Karpas-422 (cell line): ENCODE data around the gene SMYD3. TPM values are rescaled to one million over a fixed set of nuclear protein-coding genes. Genes with fewer than 3 reads are reported as not detected.

Source experiments
- DNase-seq: peaks from one replicate; pipeline ENCODE4 v3.0.0-alpha.2; 2015
- H2AFZ ChIP-seq: fragments of 200-600 bp; sonication (generic); 2 replicates; pipeline ENCODE4 v1.6.1; 2014; ENCODE audit warnings: antibody characterized with exemption, low read length, mixed read lengths
- H3K27ac ChIP-seq: fragments of 200-600 bp; sonication (generic); 2 replicates; pipeline ENCODE4 v1.5.1; 2014; ENCODE audit warnings: mild to moderate bottlenecking, low read length, moderate library complexity
- H3K27me3 ChIP-seq: fragments of 200-600 bp; sonication (generic); 2 replicates; pipeline ENCODE4 v1.6.1; 2014; ENCODE audit warnings: low read length, mixed read lengths
- H3K36me3 ChIP-seq: fragments of 200-600 bp; sonication (generic); 2 replicates; pipeline ENCODE4 v1.6.1; 2014; ENCODE audit warnings: low read length, mixed read lengths; ENCODE audit not compliant: insufficient read depth
- H3K4me1 ChIP-seq: fragments of 200-600 bp; sonication (generic); 2 replicates; pipeline ENCODE4 v1.6.1; 2014; ENCODE audit warnings: mild to moderate bottlenecking, low read length, mixed read lengths
- H3K4me2 ChIP-seq: fragments of 200-600 bp; sonication (generic); 2 replicates; pipeline ENCODE4 v1.6.1; 2014; ENCODE audit warnings: low read length, low read depth, mild to moderate bottlenecking; ENCODE audit not compliant: poor library complexity, severe bottlenecking
- H3K4me3 ChIP-seq: fragments of 200-600 bp; sonication (generic); 2 replicates; pipeline ENCODE4 v1.5.1; 2014; ENCODE audit warnings: mild to moderate bottlenecking, antibody characterized with exemption, low read length, mixed read lengths
- H3K79me2 ChIP-seq: fragments of 200-600 bp; sonication (generic); 2 replicates; pipeline ENCODE4 v1.6.1; 2014; ENCODE audit warnings: mild to moderate bottlenecking, low read length, mixed read lengths
- H3K9ac ChIP-seq: fragments of 200-600 bp; sonication (generic); 2 replicates; pipeline ENCODE4 v1.6.0; 2014; ENCODE audit warnings: low read length
- H3K9me2 ChIP-seq: fragments of 200-600 bp; sonication (generic), shearing (Covaris generic); replicated peaks from 2 replicates; pipeline ENCODE4 v1.6.0; 2014; ENCODE audit warnings: mild to moderate bottlenecking, low read length, moderate library complexity; ENCODE audit not compliant: insufficient read depth
- H3K9me3 ChIP-seq: fragments of 300-700, 200-600 bp; sonication (generic); 2 replicates; pipeline ENCODE4 v1.6.1; 2014; ENCODE audit warnings: low read length, mixed read lengths
- H4K20me1 ChIP-seq: fragments of 200-600 bp; sonication (generic); 2 replicates; pipeline ENCODE4 v1.6.1; 2014; ENCODE audit warnings: mild to moderate bottlenecking, antibody characterized with exemption, low read length, low read depth; ENCODE audit not compliant: insufficient read depth
- total RNA-seq: library from RNA; depleted of rRNA; stranded (reverse); fragments of >200 nt; shearing (Covaris generic); gene quantifications from 2 replicates; pipeline ENCODE4 v1.2.3, GENCODE V29; 2014; ENCODE audit warnings: low replicate concordance

The SMYD3 gene
- total RNA-seq, 1 experiment from 2014 or later: 67.1 TPM

DNA sequence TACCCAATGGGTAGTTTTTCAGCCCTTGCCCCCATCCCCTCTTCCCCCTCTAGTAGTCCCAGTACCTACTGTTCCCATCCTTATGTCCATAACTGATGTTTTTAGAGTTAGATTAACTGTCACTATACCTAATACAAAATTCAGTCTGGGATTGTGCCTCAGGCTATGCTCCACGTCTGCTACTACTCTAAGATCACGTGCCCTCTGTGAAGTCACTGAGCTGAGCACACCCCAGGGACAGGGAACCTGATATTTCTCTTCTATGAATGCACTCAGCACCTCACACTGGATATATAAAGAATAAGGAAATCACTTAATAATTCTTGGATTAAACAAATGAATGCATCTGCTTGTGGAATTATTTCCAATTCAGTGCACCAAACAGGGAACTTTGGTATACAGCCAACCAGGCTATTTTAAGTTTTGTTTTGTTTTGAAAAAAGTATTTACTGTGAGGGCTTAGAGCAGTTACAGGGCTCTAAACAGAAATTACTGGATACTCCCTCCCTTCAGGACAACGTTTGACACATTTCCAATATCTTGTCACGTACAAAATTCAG is 307.9 kb downstream of the SMYD3 start:
- Histone ChIP-seq H3K4me3 (no peak overlapping the region), H3K4me1 (peaks cover 41% of the 10 kb centered on the region), H4K20me1 (no peaks in the 10 kb centered on the region), H3K4me2 (peak overlapping the region; percentile 25), H3K79me2 (peaks cover 59% of the 10 kb centered on the region), H3K9me3 (no peaks in the 10 kb centered on the region), H3K36me3 (no peaks in the 10 kb centered on the region), H2AFZ (no peak overlapping the region), H3K27me3 (no peaks in the 10 kb centered on the region), H3K9ac (no peak overlapping the region), H3K9me2 (no peaks in the 10 kb centered on the region), H3K27ac (peak overlapping the region; percentile 53)
- DNase-seq: peak; percentile 59

DNA sequence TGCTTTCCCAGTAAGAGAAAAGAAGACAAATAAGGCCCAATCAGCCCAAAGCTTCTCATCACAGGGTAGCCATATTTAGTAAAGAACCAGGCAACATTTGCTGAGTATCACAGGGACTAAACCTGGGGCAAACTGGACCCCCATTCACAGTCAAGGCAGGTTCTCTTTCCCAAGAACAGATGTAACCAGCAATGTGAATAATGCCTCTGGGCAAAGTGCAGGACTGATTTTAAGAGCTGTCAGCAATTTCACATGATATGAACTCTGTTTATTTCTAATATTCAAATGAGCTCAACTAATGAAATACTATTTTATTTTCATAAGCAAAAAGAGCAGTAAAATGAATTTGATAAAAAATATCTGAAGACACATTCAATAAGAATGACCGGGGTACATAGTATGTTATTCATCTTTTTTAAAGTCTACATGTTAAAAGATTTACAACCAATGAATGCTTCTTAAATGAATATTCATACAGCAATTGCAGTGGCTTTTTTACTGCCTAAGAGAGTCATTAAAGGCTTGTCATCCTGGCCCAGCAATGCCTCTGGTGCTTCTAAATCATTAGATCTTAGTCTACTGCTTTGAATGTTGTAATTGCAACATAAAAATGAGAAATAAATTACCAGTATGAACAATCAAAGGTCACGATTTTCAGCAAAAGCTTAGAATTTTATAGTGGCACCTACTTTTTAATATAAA is 308.8 kb downstream of the SMYD3 start:
- Histone ChIP-seq H3K9me2 (no peaks in the 10 kb centered on the region), H3K27ac (peak overlapping the region; percentile 53; the same call in 1 of the 2 replicates), H3K79me2 (peaks cover 59% of the 10 kb centered on the region), H3K9me3 (no peaks in the 10 kb centered on the region), H3K4me1 (peaks cover 40% of the 10 kb centered on the region), H3K9ac (no peak overlapping the region), H3K4me3 (no peak overlapping the region), H3K27me3 (no peaks in the 10 kb centered on the region), H4K20me1 (no peaks in the 10 kb centered on the region), H3K4me2 (no peak overlapping the region), H2AFZ (no peak overlapping the region), H3K36me3 (no peaks in the 10 kb centered on the region)
- DNase-seq: no peak

DNA sequence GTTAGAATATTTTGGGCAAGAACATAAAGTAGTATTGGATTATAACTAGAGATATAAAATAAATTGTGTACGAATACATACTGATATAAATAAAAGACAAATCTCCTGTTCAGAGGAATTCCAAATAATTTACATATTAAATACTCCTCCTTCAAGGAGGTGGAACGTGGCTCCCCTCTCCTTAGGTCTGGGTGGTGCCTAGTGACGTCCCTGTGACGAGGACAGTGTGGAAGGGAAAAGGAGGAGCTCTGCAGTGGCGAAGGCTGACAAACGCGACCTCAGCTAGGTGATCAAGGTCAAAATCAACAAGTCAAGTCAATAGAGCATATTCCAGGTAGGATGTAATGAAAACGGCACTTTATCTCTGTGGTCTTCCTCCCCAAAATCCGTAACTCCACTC is 310.0 kb downstream of the SMYD3 start:
- Histone ChIP-seq H2AFZ (no peak overlapping the region), H3K9ac (no peak overlapping the region), H3K27ac (no peak overlapping the region), H3K27me3 (no peaks in the 10 kb centered on the region), H3K4me1 (peaks cover 40% of the 10 kb centered on the region), H3K4me2 (no peak overlapping the region), H3K4me3 (no peak overlapping the region), H3K9me3 (no peaks in the 10 kb centered on the region), H4K20me1 (no peaks in the 10 kb centered on the region), H3K79me2 (peaks cover 62% of the 10 kb centered on the region), H3K9me2 (no peaks in the 10 kb centered on the region), H3K36me3 (no peaks in the 10 kb centered on the region)
- DNase-seq: no peak

DNA sequence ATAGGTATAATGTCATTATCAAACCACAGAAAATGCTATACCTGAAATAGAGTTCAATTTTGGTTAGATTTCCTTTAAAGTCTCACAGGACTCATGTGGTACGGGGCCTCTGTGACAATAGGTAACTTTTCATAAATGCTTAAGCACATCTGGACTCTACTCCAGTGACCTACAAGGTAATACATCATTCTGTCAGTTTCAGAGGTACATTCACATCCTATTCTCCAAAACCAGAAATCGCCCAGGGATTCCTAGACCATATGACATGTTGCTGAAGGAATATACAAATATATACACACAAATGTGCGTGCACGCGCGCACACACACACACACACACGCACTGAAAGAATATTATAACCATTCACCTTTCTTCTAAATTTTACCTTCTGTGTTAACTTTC is 311.8 kb downstream of the SMYD3 start:
- Histone ChIP-seq H3K4me1 (peaks cover 40% of the 10 kb centered on the region), H2AFZ (no peak overlapping the region), H3K9me2 (no peaks in the 10 kb centered on the region), H4K20me1 (no peaks in the 10 kb centered on the region), H3K9me3 (no peaks in the 10 kb centered on the region), H3K27ac (peak overlapping the region; percentile 29; the same call in 1 of the 2 replicates), H3K4me2 (no peak overlapping the region), H3K9ac (no peak overlapping the region), H3K27me3 (no peaks in the 10 kb centered on the region), H3K4me3 (no peak overlapping the region), H3K79me2 (peaks cover 57% of the 10 kb centered on the region), H3K36me3 (no peaks in the 10 kb centered on the region)
- DNase-seq: no peak

DNA sequence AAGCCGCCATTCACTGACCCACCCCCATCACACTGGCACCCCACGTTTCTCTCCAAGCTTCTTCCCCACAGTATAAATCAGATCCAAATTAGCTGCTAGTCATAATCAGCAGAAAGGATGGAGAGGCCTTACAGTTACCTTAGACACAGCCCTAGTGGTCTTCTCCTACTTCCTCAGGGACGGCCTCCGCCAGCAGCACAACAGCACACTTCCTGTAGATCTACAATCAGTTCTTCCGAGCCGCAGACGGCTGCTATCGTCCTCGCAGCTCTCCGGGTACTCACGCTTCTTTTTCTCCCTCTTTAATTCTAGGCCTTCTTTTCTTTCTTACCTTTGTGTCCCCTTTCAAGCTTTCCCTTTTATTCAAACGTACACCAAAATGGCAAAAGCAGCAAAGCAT is 313.5 kb downstream of the SMYD3 start:
- Histone ChIP-seq H3K4me1 (peaks cover 25% of the 10 kb centered on the region), H3K36me3 (no peaks in the 10 kb centered on the region), H2AFZ (no peak overlapping the region), H3K9ac (no peak overlapping the region), H3K4me3 (no peak overlapping the region), H3K4me2 (no peak overlapping the region), H3K79me2 (peaks cover 47% of the 10 kb centered on the region), H4K20me1 (no peaks in the 10 kb centered on the region), H3K27ac (no peak overlapping the region), H3K9me3 (no peaks in the 10 kb centered on the region), H3K27me3 (no peaks in the 10 kb centered on the region), H3K9me2 (no peaks in the 10 kb centered on the region)
- DNase-seq: no peak

DNA sequence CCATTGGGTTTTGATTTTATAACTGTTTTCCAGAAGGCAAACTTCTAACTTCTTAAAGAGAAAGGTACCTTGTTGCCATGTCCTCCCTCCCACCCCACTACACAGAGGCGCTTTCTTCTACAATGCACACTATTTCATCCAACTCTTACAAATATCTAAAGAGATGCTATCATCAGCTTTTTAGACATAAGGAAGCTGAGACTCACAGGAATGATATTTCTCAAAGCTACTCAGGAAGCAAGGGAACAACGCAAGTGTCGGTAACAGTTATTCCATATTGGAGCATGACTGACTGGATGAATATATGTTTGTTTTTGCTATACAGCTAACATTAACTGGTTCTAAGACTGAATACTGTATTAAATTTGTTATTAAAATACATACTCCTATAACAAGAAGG is 318.0 kb downstream of the SMYD3 start:
- H3K4me2 ChIP-seq: no peak overlapping the region
- H3K27ac ChIP-seq: no peak overlapping the region
- H3K9me3 ChIP-seq: no peaks in the 10 kb centered on the region
- H3K4me3 ChIP-seq: no peak overlapping the region
- 0 out of 2 replicates have a peak, but pooled peaks cover 10% of the 10 kb centered on the region for H3K79me2 ChIP-seq
- H3K9ac ChIP-seq: no peak overlapping the region
- no peaks in the 10 kb centered on the region for H3K9me2 ChIP-seq
- H3K36me3 ChIP-seq: no peaks in the 10 kb centered on the region
- no peaks in the 10 kb centered on the region for H4K20me1 ChIP-seq
- H3K4me1 ChIP-seq: no peaks in the 10 kb centered on the region
- H2AFZ ChIP-seq: no peak overlapping the region
- no peaks in the 10 kb centered on the region for H3K27me3 ChIP-seq
- no peak for DNase-seq

DNA sequence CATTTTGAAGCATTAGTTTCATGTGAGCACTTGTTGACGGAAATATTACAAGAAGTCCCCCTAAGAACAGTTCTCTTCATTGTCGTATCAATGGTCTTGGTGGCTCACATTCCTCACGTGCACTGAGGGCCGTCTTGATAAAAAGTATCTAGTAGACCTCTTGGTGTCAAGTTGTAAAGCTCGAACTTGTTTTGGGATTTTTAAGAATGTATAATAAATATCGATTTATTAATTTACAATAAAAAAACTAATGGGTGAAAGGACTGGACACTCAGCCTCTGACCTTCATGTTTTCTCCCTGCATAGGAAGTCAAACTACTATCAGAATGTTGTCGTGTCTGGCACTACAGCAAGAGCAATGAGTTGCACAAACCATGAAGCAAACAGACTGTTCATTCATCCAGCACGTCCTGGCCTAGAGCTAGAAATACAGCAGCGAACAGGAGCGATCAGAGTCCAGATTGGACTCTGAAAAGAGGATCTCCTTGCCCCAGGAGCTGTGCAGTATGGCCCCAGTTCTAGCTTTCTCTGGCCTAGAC is 319.2 kb downstream of the SMYD3 start:
- Histone ChIP-seq H3K4me3 (no peak overlapping the region), H3K9me3 (no peaks in the 10 kb centered on the region), H4K20me1 (no peaks in the 10 kb centered on the region), H3K9ac (no peak overlapping the region), H3K36me3 (no peaks in the 10 kb centered on the region), H3K27me3 (no peaks in the 10 kb centered on the region), H3K9me2 (no peaks in the 10 kb centered on the region), H3K79me2 (0 out of 2 replicates have a peak, but pooled peaks cover 5% of the 10 kb centered on the region), H3K4me1 (no peaks in the 10 kb centered on the region), H3K27ac (no peak overlapping the region), H2AFZ (no peak overlapping the region), H3K4me2 (no peak overlapping the region)
- no peak for DNase-seq

DNA sequence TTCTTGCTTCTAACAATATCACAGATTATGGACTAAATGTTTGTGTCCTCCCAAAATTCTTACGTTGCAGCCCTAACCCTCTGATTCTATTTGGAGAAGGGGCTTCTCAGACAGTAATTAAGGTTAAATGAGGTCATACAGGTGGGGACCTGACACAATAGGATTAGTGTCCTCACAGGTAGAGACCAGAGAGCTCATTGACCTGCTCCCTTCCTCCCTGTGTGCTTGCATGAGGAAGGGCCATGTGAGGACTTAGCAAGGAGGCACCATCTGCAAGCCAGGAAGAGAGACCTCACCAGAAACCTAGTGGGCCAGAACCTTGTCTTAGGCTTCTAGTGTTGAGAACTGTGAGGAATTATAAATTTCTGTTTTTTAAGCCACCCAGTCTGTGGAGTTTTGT is 322.6 kb downstream of the SMYD3 start:
- Histone ChIP-seq H2AFZ (no peak overlapping the region), H3K9ac (no peak overlapping the region)

More for the DNA sequence above, 322.6 kb downstream of the SMYD3 start:
- no peak for DNase-seq
- no peaks in the 10 kb centered on the region for H4K20me1 ChIP-seq
- H3K27me3 ChIP-seq: no peaks in the 10 kb centered on the region
- no peaks in the 10 kb centered on the region for H3K9me3 ChIP-seq
- no peak overlapping the region for H3K4me3 ChIP-seq
- no peak overlapping the region for H3K4me2 ChIP-seq
- H3K4me1 ChIP-seq: peaks cover 18% of the 10 kb centered on the region
- H3K79me2 ChIP-seq: peaks cover 6% of the 10 kb centered on the region; the same call in 1 of the 2 replicates
- no peaks in the 10 kb centered on the region for H3K36me3 ChIP-seq
- H3K27ac ChIP-seq: no peak overlapping the region
- no peaks in the 10 kb centered on the region for H3K9me2 ChIP-seq
